IMR-90 (cell line): ENCODE data around the gene ATM. TPM values are rescaled to one million over a fixed set of nuclear protein-coding genes. Genes with fewer than 3 reads are reported as not detected.
"Not testable (repeated sequence)": the region's sequence is repeated elsewhere in the genome, so short reads cannot be mapped to it uniquely, and the experiment has no call there.

Experiments used
- ATAC-seq: fragments of 200-7000 bp; cut with Tn5 transposase; 2 replicates; pipeline ENCODE4 v1.9.1; 2020; ENCODE audit warnings: low read depth, mild to moderate bottlenecking, moderate library complexity
- BruUV-seq: library from RNA; stranded (reverse); fragments of 400-500 nt; replicated peaks from 2 replicates; lab custom pipeline; 2021; lab: Mats Ljungman, UMichigan
- CTCF ChIA-PET: fragments of 300-600 bp; formaldehyde crosslinking; extraction: SDS; loops from one replicate; lab custom pipeline; 2021; ENCODE audit warnings: antibody characterized with exemption; lab: Yijun Ruan, JAX
- POLR2A ChIA-PET: fragments of 300-600 bp; sonication (Branson Sonifier 250); formaldehyde crosslinking; loops from one replicate; lab custom pipeline; 2022; ENCODE audit warnings: antibody characterized with exemption; ENCODE audit not compliant: unreplicated experiment; lab: Charles Lee
- DNase-seq: peaks from one replicate; pipeline ENCODE4 v3.0.0; 2013
- H2AFZ ChIP-seq: replicated peaks from 2 replicates; pipeline ENCODE3; 2013; ENCODE audit warnings: low read length, mild to moderate bottlenecking; ENCODE audit not compliant: poor library complexity
- H2AK5ac ChIP-seq: 2 replicates; pipeline ENCODE4 v1.6.1; 2013; ENCODE audit warnings: low read depth, low read length, inconsistent platforms
- H2AK9ac ChIP-seq: replicated peaks from 2 replicates; pipeline ENCODE3; 2013; ENCODE audit warnings: mild to moderate bottlenecking, low read depth, low read length, moderate library complexity; ENCODE audit not compliant: poor library complexity
- H2BK120ac ChIP-seq: 2 replicates; pipeline ENCODE4 v1.6.1; 2013; ENCODE audit warnings: low read depth, low read length, inconsistent platforms
- H2BK15ac ChIP-seq: 3 replicates; pipeline ENCODE4 v1.6.1; 2013; ENCODE audit warnings: low read depth, low read length, inconsistent platforms
- H2BK20ac ChIP-seq: 2 replicates; pipeline ENCODE4 v1.6.1; 2013; ENCODE audit warnings: low read depth, mild to moderate bottlenecking, inconsistent platforms, low read length, moderate library complexity
- H2BK5ac ChIP-seq: 2 replicates; pipeline ENCODE4 v1.6.1; 2013; ENCODE audit warnings: mild to moderate bottlenecking, low read depth, low read length, inconsistent platforms; ENCODE audit not compliant: poor library complexity, severe bottlenecking
- H3K14ac ChIP-seq: replicated peaks from 2 replicates; pipeline ENCODE4 v1.6.1; 2013; ENCODE audit warnings: low read depth, low read length, inconsistent platforms
- H3K18ac ChIP-seq: 2 replicates; pipeline ENCODE4 v1.6.1; 2013; ENCODE audit warnings: low read depth, low read length, control low read depth
- H3K23ac ChIP-seq: 2 replicates; pipeline ENCODE4 v1.6.1; 2013; ENCODE audit warnings: low read depth, low read length, inconsistent platforms
- H3K27ac ChIP-seq: 2 replicates; pipeline ENCODE4 v1.5.1; 2013; ENCODE audit warnings: mild to moderate bottlenecking, control low read depth, low read length; ENCODE audit not compliant: insufficient read depth
- H3K27me3 ChIP-seq: 2 replicates; pipeline ENCODE4 v1.6.1; 2013; ENCODE audit warnings: low read length; ENCODE audit not compliant: control insufficient read depth, insufficient read depth
- H3K36me3 ChIP-seq: 2 replicates; pipeline ENCODE4 v1.6.1; 2013; ENCODE audit warnings: low read length, mixed read lengths; ENCODE audit not compliant: control insufficient read depth, insufficient read depth
- H3K4ac ChIP-seq: 2 replicates; pipeline ENCODE4 v1.6.1; 2013; ENCODE audit warnings: low read depth, low read length, inconsistent platforms
- H3K4me1 ChIP-seq: 2 replicates; pipeline ENCODE4 v1.6.1; 2013; ENCODE audit warnings: low read length, mixed read lengths; ENCODE audit not compliant: control insufficient read depth, insufficient read depth
- H3K4me2 ChIP-seq: 2 replicates; pipeline ENCODE4 v1.6.1; 2013; ENCODE audit warnings: low read depth, mild to moderate bottlenecking, control low read depth, low read length, moderate library complexity
- H3K4me3 ChIP-seq: 2 replicates; pipeline ENCODE4 v1.5.1; 2013; ENCODE audit warnings: low read depth, mild to moderate bottlenecking, control low read depth, low read length, moderate library complexity; ENCODE audit not compliant: insufficient read depth
- H3K56ac ChIP-seq: 2 replicates; pipeline ENCODE4 v1.6.1; 2013; ENCODE audit warnings: low read length, inconsistent platforms; ENCODE audit not compliant: insufficient read depth; ENCODE audit errors: extremely low read depth
- H3K79me1 ChIP-seq, 2 experiments: 2 replicates each; pipeline ENCODE4 v1.6.1; 2013; ENCODE audit warnings: low read length in 2 of 2, inconsistent platforms in 1 of 2, low read depth in 1 of 2
- H3K9ac ChIP-seq: 2 replicates; pipeline ENCODE4 v1.6.1; 2013; ENCODE audit warnings: low read depth, low read length, control low read depth
- H3K9me1 ChIP-seq: 2 replicates; pipeline ENCODE4 v1.6.1; 2013; ENCODE audit warnings: low read length, inconsistent platforms; ENCODE audit not compliant: insufficient read depth
- H3K9me3 ChIP-seq: 2 replicates; pipeline ENCODE4 v1.6.1; 2013; ENCODE audit warnings: low read length; ENCODE audit not compliant: control insufficient read depth, insufficient read depth
- H4K20me1 ChIP-seq: 2 replicates; pipeline ENCODE4 v1.6.1; 2013; ENCODE audit warnings: low read length, inconsistent platforms; ENCODE audit not compliant: insufficient read depth
- H4K5ac ChIP-seq: 2 replicates; pipeline ENCODE4 v1.6.1; 2013; ENCODE audit warnings: mild to moderate bottlenecking, low read depth, low read length, control low read depth
- H4K8ac ChIP-seq, 2 experiments: 2 replicates each; pipeline ENCODE4 v1.6.1; 2013; ENCODE audit warnings: low read depth in 2 of 2, low read length in 2 of 2, control low read depth in 1 of 2, inconsistent platforms in 1 of 2
- H4K91ac ChIP-seq: 2 replicates; pipeline ENCODE4 v1.6.1; 2013; ENCODE audit warnings: low read depth, low read length, inconsistent platforms; ENCODE audit not compliant: insufficient read depth
- MAFK ChIP-seq: IDR thresholded peaks from 2 replicates; pipeline ENCODE4 v1.6.1; 2012; ENCODE audit warnings: low read depth, low read length, improper control_type of control experiment
- dilution Hi-C: fragments of 300-500 bp; cut with HindIII; formaldehyde crosslinking; loops from one replicate; pipeline ENCODE4 v1.14.3; 2018; ENCODE audit warnings: low sequenced_read_pairs; ENCODE audit not compliant: unreplicated experiment
- in situ Hi-C: fragments of 300-500 bp; cut with MboI; formaldehyde crosslinking; loops from 3 replicates; pipeline ENCODE4 v1.14.3; 2019; ENCODE audit warnings: low sequenced_read_pairs, inconsistent platforms, mixed read lengths
- intact Hi-C: fragments of 100-400 bp; cut with micrococcal nuclease; formaldehyde crosslinking; loops from 2 replicates; pipeline ENCODE4 v1.10.0; 2022
- polyA plus RNA-seq, 3 experiments: library from polyadenylated mRNA; depleted of rRNA; stranded (reverse); fragments of >200 nt; gene quantifications; 2 replicates each; pipeline ENCODE4 v1.2.3, GENCODE V29; 2012; ENCODE audit warnings: low replicate concordance in 1 of 3
- total RNA-seq: library from RNA; depleted of rRNA; stranded (reverse); fragments of >200 nt; gene quantifications from 2 replicates; pipeline ENCODE4 v1.2.3, GENCODE V29; 2012

The ATM gene
- total and polyA plus RNA-seq, 2 of the 4 experiments (the other 2 are of a cell fraction) = 18.1 to 30.6 TPM

DNA sequence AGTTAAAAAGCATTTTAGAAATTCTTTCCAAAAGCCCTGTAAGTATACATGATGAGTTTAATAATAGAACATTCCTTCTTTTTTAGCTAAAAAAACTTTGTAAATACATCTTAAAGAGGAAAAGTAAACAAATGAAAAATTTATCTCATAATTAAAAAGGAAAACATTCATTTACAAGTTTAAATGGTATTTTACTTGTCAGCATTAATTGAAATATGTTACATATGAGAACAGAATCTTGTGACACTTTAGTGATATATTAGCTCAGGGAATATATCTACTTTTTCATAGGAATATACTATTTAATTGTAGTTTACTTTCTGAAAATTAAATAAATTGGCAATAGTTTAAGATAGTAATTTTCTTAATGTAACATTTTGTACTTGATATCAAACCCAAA, 66.2 kb downstream of the ATM start:
- H2AFZ ChIP-seq, H3K27me3 ChIP-seq, H2AK9ac ChIP-seq, H3K4ac ChIP-seq, H3K56ac ChIP-seq, H3K4me1 ChIP-seq, H3K18ac ChIP-seq, DNase-seq, H4K8ac ChIP-seq, CTCF ChIA-PET, H3K4me2 ChIP-seq, H3K14ac ChIP-seq, H3K9me3 ChIP-seq, H3K9me1 ChIP-seq, H2BK15ac ChIP-seq, H3K79me1 ChIP-seq, dilution Hi-C loops, H4K91ac ChIP-seq, H2AK5ac ChIP-seq, POLR2A ChIA-PET, H4K5ac ChIP-seq, H3K23ac ChIP-seq, BruUV-seq, H4K20me1 ChIP-seq, H3K9ac ChIP-seq, H2BK5ac ChIP-seq, H3K4me3 ChIP-seq, H2BK120ac ChIP-seq, in situ Hi-C loops, ATAC-seq, H3K27ac ChIP-seq, H2BK20ac ChIP-seq: not testable (repeated sequence)
- TF ChIP-seq MAFK = peak; percentile 29; the same call in 1 of the 2 replicates
- intact Hi-C loops = loop anchor here (5.0 kb wide), 1 partner anchor 52 kb away; no protein-coding TSS in a partner anchor
- H3K36me3 ChIP-seq = peaks cover 20% of the 10 kb centered on the region
